ENCODE data around the gene MIP.
"Not testable (repeated sequence)": the region's sequence is repeated elsewhere in the genome, so short reads cannot be mapped to it uniquely, and the experiment has no call there.

MIP gene

GRCh38 chr12:56454557-56454956 lies at the start of gene MIP:
Gene MIP, minus strand, starts transcription at chr12:56454657. Its CDS starts 44 bp downstream, at chr12:56454613.
- in situ Hi-C loops (cut with MboI; ENCODE audit: low pct_unique_long_range_greater_than_20kb, low sequenced_read_pairs), result no loop called here
- DNase-seq, result no peak

- DNase-seq; in situ Hi-C loops (cut with MboI; ENCODE audit: low pct_unique_long_range_greater_than_20kb, low sequenced_read_pairs): not testable (repeated sequence)
These were observed 45.4 kb upstream of the MIP start for GRCh38 chr12:56499879-56500278.

GRCh38 chr12:56499452-56499851 lies 45.0 kb upstream of the MIP start:
- DNase-seq; in situ Hi-C loops (cut with MboI; ENCODE audit: low pct_unique_long_range_greater_than_20kb, low sequenced_read_pairs): not testable (repeated sequence)

GRCh38 chr12:56498126-56498902 lies 43.9 kb upstream of the MIP start:
- in situ Hi-C loops (cut with MboI; ENCODE audit: low pct_unique_long_range_greater_than_20kb, low sequenced_read_pairs); DNase-seq: not testable (repeated sequence)

- in situ Hi-C loops (cut with MboI; ENCODE audit: low pct_unique_long_range_greater_than_20kb, low sequenced_read_pairs), result not testable (repeated sequence)
- DNase-seq, result peak; percentile 42
These were observed 42.2 kb upstream of the MIP start for GRCh38 chr12:56496704-56497103.

GRCh38 chr12:56494481-56494880 lies 40.0 kb upstream of the MIP start:
- DNase-seq; in situ Hi-C loops (cut with MboI; ENCODE audit: low pct_unique_long_range_greater_than_20kb, low sequenced_read_pairs): not testable (repeated sequence)

GRCh38 chr12:56494106-56494415 lies 39.6 kb upstream of the MIP start:
- in situ Hi-C loops (cut with MboI; ENCODE audit: low pct_unique_long_range_greater_than_20kb, low sequenced_read_pairs); DNase-seq: not testable (repeated sequence)

- in situ Hi-C loops (cut with MboI; ENCODE audit: low pct_unique_long_range_greater_than_20kb, low sequenced_read_pairs); DNase-seq: not testable (repeated sequence)
These were observed 39.1 kb upstream of the MIP start for GRCh38 chr12:56493409-56494105.

GRCh38 chr12:56490360-56490759 lies 35.9 kb upstream of the MIP start:
- in situ Hi-C loops (cut with MboI; ENCODE audit: low pct_unique_long_range_greater_than_20kb, low sequenced_read_pairs), result no loop called here
- no peak for DNase-seq

GRCh38 chr12:56488041-56488955 lies 33.8 kb upstream of the MIP start, which contains the start of gene GLS2:
Gene GLS2, minus strand, starts transcription at chr12:56488161. Its CDS starts 43 bp downstream, at chr12:56488118.
- in situ Hi-C loops (cut with MboI; ENCODE audit: low pct_unique_long_range_greater_than_20kb, low sequenced_read_pairs), result no loop called here
- DNase-seq, result no peak

GRCh38 chr12:56487448-56488040 lies 33.1 kb upstream of the MIP start:
- no peak for DNase-seq
- in situ Hi-C loops (cut with MboI; ENCODE audit: low pct_unique_long_range_greater_than_20kb, low sequenced_read_pairs), result no loop called here

GRCh38 chr12:56486694-56487093 lies 32.2 kb upstream of the MIP start:
- in situ Hi-C loops (cut with MboI; ENCODE audit: low pct_unique_long_range_greater_than_20kb, low sequenced_read_pairs), result no loop called here
- no peak for DNase-seq

GRCh38 chr12:56484566-56484965 lies 30.1 kb upstream of the MIP start:
- no peak for DNase-seq
- in situ Hi-C loops (cut with MboI; ENCODE audit: low pct_unique_long_range_greater_than_20kb, low sequenced_read_pairs), result no loop called here

GRCh38 chr12:56479625-56480024 lies 25.2 kb upstream of the MIP start:
- DNase-seq, result no peak
- in situ Hi-C loops (cut with MboI; ENCODE audit: low pct_unique_long_range_greater_than_20kb, low sequenced_read_pairs), result no loop called here

- in situ Hi-C loops (cut with MboI; ENCODE audit: low pct_unique_long_range_greater_than_20kb, low sequenced_read_pairs), result no loop called here
These were observed 23.2 kb upstream of the MIP start for GRCh38 chr12:56477521-56478225.

GRCh38 chr12:56476972-56477432 lies 22.5 kb upstream of the MIP start:
- DNase-seq, result no peak
- in situ Hi-C loops (cut with MboI; ENCODE audit: low pct_unique_long_range_greater_than_20kb, low sequenced_read_pairs), result no loop called here

More at GRCh38 chr12:56477521-56478225, 23.2 kb upstream of the MIP start:
- no peak for DNase-seq

GRCh38 chr12:56476143-56476542 lies 21.7 kb upstream of the MIP start:
- in situ Hi-C loops (cut with MboI; ENCODE audit: low pct_unique_long_range_greater_than_20kb, low sequenced_read_pairs), result no loop called here
- no peak for DNase-seq

GRCh38 chr12:56474389-56474788 lies 19.9 kb upstream of the MIP start:
- in situ Hi-C loops (cut with MboI; ENCODE audit: low pct_unique_long_range_greater_than_20kb, low sequenced_read_pairs), result no loop called here
- DNase-seq, result no peak

All from KBM-7 (cell line).